WTC11 (cell line): ENCODE results near the gene CHMP1A. TPM values are rescaled to one million over a fixed set of nuclear protein-coding genes. Genes with fewer than 3 reads are reported as not detected.
A peak's percentile ranks its signal among the peaks of the same experiment; 100 is the strongest.

Experiments
- ATAC-seq: fragments of 200-7000 bp; cut with Tn5 transposase; 2 replicates; pipeline ENCODE4 v1.10.0; 2021; ENCODE audit warnings: mild to moderate bottlenecking, moderate library complexity
- CTCF ChIA-PET: fragments of 300-600 bp; sonication (Branson Sonifier 250); formaldehyde crosslinking; loops from one replicate; lab custom pipeline; 2021; ENCODE audit warnings: antibody characterized with exemption; lab: Charles Lee
- POLR2A ChIA-PET: fragments of 350-600 bp; sonication (Branson Sonifier 250); formaldehyde crosslinking; loops from one replicate; lab custom pipeline; 2021; ENCODE audit warnings: antibody characterized with exemption; lab: Charles Lee
- DNase-seq: peaks from one replicate; pipeline ENCODE4 v3.0.0; 2021; ENCODE audit warnings: low spot score
- H3K27ac Mint-ChIP-seq: 2 replicates; pipeline ENCODE4 v1.8.0; 2021; ENCODE audit warnings: mixed read lengths
- H3K27me3 Mint-ChIP-seq: 2 replicates; pipeline ENCODE4 v1.8.0; 2021; ENCODE audit warnings: low read depth, mild to moderate bottlenecking, moderate library complexity, mixed read lengths
- H3K36me3 Mint-ChIP-seq: 2 replicates; pipeline ENCODE4 v1.8.0; 2021; ENCODE audit warnings: mixed read lengths
- H3K4me1 Mint-ChIP-seq: 2 replicates; pipeline ENCODE4 v1.8.0; 2022; ENCODE audit warnings: mixed read lengths
- H3K4me3 Mint-ChIP-seq: 2 replicates; pipeline ENCODE4 v1.8.0; 2021; ENCODE audit warnings: mild to moderate bottlenecking, moderate library complexity, mixed read lengths
- H3K9me3 Mint-ChIP-seq: 2 replicates; pipeline ENCODE4 v1.8.0; 2021; ENCODE audit warnings: mixed read lengths
- CREM ChIP-seq: sonication (generic); formaldehyde crosslinking; IDR thresholded peaks from 2 replicates; pipeline ENCODE4 v1.8.1; 2022; ENCODE audit warnings: mild to moderate bottlenecking, missing genetic modification reagents, moderate library complexity
- ESRRA ChIP-seq: sonication (generic); formaldehyde crosslinking; IDR thresholded peaks from 2 replicates; pipeline ENCODE4 v1.8.1; 2022; ENCODE audit warnings: mild to moderate bottlenecking, missing genetic modification reagents, borderline replicate concordance
- ETV6 ChIP-seq: sonication (generic); formaldehyde crosslinking; IDR thresholded peaks from 2 replicates; pipeline ENCODE4 v1.8.1; 2022; ENCODE audit warnings: mild to moderate bottlenecking, missing genetic modification reagents
- HMGA2 ChIP-seq: fragments of 250-450 bp; sonication (Bioruptor Pico); IDR thresholded peaks from 2 replicates; pipeline ENCODE4 v1.4.0; 2021; ENCODE audit warnings: mild to moderate bottlenecking, moderate library complexity
- JAZF1 ChIP-seq: fragments of 250-450 bp; sonication (Bioruptor Pico); IDR thresholded peaks from 2 replicates; pipeline ENCODE4 v1.9.0; 2021; ENCODE audit warnings: moderate library complexity, mild to moderate bottlenecking, inconsistent platforms
- MYBL2 ChIP-seq: sonication (generic); formaldehyde crosslinking; IDR thresholded peaks from 2 replicates; pipeline ENCODE4 v1.8.1; 2023; ENCODE audit warnings: mild to moderate bottlenecking, moderate library complexity, missing genetic modification reagents
- PRRX2 ChIP-seq: fragments of 250-450 bp; sonication (Bioruptor Pico); IDR thresholded peaks from 2 replicates; pipeline ENCODE4 v1.8.0; 2021; ENCODE audit warnings: mild to moderate bottlenecking
- RELA ChIP-seq: sonication (generic); formaldehyde crosslinking; IDR thresholded peaks from 2 replicates; pipeline ENCODE4 v1.8.1; 2022; ENCODE audit warnings: missing genetic modification reagents, mild to moderate bottlenecking, borderline replicate concordance
- SOX15 ChIP-seq: fragments of 250-450 bp; sonication (Bioruptor Pico); IDR thresholded peaks from 2 replicates; pipeline ENCODE4 v1.9.0; 2021; ENCODE audit warnings: mild to moderate bottlenecking
- TP53 ChIP-seq: sonication (generic); formaldehyde crosslinking; IDR thresholded peaks from 2 replicates; pipeline ENCODE4 v1.8.1; 2023; ENCODE audit warnings: mild to moderate bottlenecking, missing genetic modification reagents
- ZNF121 ChIP-seq: sonication (generic); formaldehyde crosslinking; IDR thresholded peaks from 2 replicates; pipeline ENCODE4 v1.8.0; 2023; ENCODE audit warnings: missing genetic modification reagents
- ZNF138 ChIP-seq: sonication (generic); formaldehyde crosslinking; conservative IDR thresholded peaks from 2 replicates; pipeline ENCODE4 v1.8.1; 2022; ENCODE audit warnings: mild to moderate bottlenecking, moderate library complexity, missing genetic modification reagents
- ZNF671 ChIP-seq: fragments of 250-450 bp; sonication (Bioruptor Pico); IDR thresholded peaks from 2 replicates; pipeline ENCODE4 v1.8.0; 2021; ENCODE audit warnings: mild to moderate bottlenecking
- total RNA-seq: library from RNA; stranded (reverse); gene quantifications from 3 replicates; pipeline ENCODE4 v1.2.3, GENCODE V29; 2021
- TF ChIP-seq, protein P1 (sequence below): sonication (generic); formaldehyde crosslinking; IDR thresholded peaks from 2 replicates; pipeline ENCODE4 v1.8.1; 2022; ENCODE audit warnings: mild to moderate bottlenecking, missing genetic modification reagents, moderate library complexity, borderline replicate concordance
- TF ChIP-seq, protein P2 (sequence below): sonication (generic); formaldehyde crosslinking; IDR thresholded peaks from 2 replicates; pipeline ENCODE4 v1.8.1; 2022; ENCODE audit warnings: missing genetic modification reagents, borderline replicate concordance
- TF ChIP-seq, protein P3 (sequence below): sonication (generic); formaldehyde crosslinking; conservative IDR thresholded peaks from 2 replicates; pipeline ENCODE4 v1.8.1; 2023; ENCODE audit warnings: mild to moderate bottlenecking, low read depth, missing genetic modification reagents, moderate library complexity
- TF ChIP-seq, protein P4 (sequence below): fragments of 250-450 bp; sonication (Bioruptor Pico); IDR thresholded peaks from 2 replicates; pipeline ENCODE4 v1.9.0; 2021; ENCODE audit warnings: mild to moderate bottlenecking

Gene CHMP1A
- total RNA-seq, 1 experiment from 2014 or later = 76.0 TPM

DNA sequence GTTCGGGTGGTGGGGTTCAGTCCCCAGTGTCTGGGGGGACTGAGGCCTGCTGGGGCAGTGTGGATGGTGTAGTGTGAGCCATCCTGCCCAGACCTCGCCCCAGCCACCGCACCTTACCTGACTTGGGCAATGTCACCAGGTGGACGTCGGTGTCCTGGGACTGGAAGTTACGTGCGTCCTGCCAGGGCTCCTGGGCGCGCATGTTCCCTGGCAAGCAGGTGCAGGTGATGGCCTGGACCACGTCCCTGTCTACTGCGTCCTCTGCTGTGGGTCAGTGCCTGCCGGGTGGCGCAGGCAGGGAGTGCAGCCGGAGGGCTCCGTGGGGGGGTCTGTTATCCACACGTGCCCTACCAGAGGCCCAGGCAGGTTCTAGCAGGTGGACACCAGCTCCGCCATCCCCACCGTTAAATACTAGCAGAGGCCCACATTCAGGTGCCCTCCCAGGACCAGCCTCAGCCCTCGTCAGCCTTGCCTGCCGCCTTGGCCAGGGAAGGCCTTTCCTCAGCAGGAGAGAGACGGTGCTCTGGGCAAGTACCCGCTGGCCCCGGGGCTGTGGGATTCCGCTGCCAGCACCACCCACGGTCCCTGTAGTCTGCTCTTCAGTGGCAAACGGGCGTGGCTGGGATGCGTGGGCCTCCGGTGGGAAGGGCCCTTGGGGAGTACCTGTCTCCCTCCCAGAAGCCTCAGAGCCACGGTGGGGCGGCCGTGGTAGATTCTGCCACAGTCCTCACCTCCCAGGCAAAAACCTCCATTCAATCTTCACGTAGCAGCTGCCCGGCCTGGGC, 52.1 kb downstream of the CHMP1A start (continued):
- TF ChIP-seq PRRX2 (CRISPR knock-in tag) = no peak
- TF ChIP-seq, protein P1, sequence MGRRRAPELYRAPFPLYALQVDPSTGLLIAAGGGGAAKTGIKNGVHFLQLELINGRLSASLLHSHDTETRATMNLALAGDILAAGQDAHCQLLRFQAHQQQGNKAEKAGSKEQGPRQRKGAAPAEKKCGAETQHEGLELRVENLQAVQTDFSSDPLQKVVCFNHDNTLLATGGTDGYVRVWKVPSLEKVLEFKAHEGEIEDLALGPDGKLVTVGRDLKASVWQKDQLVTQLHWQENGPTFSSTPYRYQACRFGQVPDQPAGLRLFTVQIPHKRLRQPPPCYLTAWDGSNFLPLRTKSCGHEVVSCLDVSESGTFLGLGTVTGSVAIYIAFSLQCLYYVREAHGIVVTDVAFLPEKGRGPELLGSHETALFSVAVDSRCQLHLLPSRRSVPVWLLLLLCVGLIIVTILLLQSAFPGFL = no peak
- no peak for TF ChIP-seq SOX15 (CRISPR knock-in tag)
- no peak for TF ChIP-seq CREM (CRISPR knock-in tag)
- TF ChIP-seq, protein P2, sequence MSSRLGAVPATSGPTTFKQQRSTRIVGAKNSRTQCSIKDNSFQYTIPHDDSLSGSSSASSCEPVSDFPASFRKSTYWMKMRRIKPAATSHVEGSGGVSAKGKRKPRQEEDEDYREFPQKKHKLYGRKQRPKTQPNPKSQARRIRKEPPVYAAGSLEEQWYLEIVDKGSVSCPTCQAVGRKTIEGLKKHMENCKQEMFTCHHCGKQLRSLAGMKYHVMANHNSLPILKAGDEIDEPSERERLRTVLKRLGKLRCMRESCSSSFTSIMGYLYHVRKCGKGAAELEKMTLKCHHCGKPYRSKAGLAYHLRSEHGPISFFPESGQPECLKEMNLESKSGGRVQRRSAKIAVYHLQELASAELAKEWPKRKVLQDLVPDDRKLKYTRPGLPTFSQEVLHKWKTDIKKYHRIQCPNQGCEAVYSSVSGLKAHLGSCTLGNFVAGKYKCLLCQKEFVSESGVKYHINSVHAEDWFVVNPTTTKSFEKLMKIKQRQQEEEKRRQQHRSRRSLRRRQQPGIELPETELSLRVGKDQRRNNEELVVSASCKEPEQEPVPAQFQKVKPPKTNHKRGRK (CRISPR knock-in tag) = no peak
- TF ChIP-seq MYBL2 (CRISPR knock-in tag) = no peak
- TF ChIP-seq, protein P3, sequence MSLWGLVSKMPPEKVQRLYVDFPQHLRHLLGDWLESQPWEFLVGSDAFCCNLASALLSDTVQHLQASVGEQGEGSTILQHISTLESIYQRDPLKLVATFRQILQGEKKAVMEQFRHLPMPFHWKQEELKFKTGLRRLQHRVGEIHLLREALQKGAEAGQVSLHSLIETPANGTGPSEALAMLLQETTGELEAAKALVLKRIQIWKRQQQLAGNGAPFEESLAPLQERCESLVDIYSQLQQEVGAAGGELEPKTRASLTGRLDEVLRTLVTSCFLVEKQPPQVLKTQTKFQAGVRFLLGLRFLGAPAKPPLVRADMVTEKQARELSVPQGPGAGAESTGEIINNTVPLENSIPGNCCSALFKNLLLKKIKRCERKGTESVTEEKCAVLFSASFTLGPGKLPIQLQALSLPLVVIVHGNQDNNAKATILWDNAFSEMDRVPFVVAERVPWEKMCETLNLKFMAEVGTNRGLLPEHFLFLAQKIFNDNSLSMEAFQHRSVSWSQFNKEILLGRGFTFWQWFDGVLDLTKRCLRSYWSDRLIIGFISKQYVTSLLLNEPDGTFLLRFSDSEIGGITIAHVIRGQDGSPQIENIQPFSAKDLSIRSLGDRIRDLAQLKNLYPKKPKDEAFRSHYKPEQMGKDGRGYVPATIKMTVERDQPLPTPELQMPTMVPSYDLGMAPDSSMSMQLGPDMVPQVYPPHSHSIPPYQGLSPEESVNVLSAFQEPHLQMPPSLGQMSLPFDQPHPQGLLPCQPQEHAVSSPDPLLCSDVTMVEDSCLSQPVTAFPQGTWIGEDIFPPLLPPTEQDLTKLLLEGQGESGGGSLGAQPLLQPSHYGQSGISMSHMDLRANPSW (CRISPR knock-in tag) = no peak
- no peak for TF ChIP-seq HMGA2
- TF ChIP-seq ZNF671 (CRISPR knock-in tag) = no peak
- TF ChIP-seq, all 79 proteins: peak for 0

DNA sequence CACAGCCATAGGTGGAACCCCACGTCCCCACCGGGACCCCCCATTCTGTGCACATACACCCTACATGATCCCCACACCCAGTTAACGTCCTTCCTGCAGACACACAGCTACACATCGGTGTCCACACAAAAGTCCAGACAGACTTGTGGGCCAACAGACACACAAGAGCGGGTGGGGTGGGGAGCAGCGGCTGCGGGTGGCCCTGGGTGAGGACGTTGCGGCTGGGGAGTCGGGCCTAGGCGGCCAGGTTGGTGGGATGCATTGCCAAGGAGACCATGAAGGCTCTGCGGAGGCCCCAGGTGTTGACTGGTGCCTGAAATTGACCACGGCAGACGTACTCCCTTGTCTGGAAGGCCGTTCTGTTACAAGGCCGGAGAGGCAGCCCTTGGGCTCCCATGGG, 52.7 kb downstream of the CHMP1A start:
- no peak overlapping the region for H3K27ac Mint-ChIP-seq
- no peaks in the 10 kb centered on the region for H3K27me3 Mint-ChIP-seq
- no peaks in the 10 kb centered on the region for H3K36me3 Mint-ChIP-seq
- peaks cover 10% of the 10 kb centered on the region for H3K4me1 Mint-ChIP-seq
- TF ChIP-seq, protein P4, sequence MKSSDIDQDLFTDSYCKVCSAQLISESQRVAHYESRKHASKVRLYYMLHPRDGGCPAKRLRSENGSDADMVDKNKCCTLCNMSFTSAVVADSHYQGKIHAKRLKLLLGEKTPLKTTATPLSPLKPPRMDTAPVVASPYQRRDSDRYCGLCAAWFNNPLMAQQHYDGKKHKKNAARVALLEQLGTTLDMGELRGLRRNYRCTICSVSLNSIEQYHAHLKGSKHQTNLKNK (CRISPR knock-in tag) = no peak
- TF ChIP-seq TP53 (no peak), ETV6 (CRISPR knock-in tag) (no peak), ZNF121 (CRISPR knock-in tag) (no peak), JAZF1 (CRISPR knock-in tag) (no peak), ESRRA (CRISPR knock-in tag) (no peak)
- no peak for DNase-seq
- POLR2A ChIA-PET = no interaction called here
- ATAC-seq = no peak
- H3K9me3 Mint-ChIP-seq = no peaks in the 10 kb centered on the region
- CTCF ChIA-PET = interaction anchor here (0.6 kb wide), 1 partner anchor 11 kb away, joined by 3 read pairs; no protein-coding TSS in a partner anchor
- H3K4me3 Mint-ChIP-seq = no peak overlapping the region

DNA sequence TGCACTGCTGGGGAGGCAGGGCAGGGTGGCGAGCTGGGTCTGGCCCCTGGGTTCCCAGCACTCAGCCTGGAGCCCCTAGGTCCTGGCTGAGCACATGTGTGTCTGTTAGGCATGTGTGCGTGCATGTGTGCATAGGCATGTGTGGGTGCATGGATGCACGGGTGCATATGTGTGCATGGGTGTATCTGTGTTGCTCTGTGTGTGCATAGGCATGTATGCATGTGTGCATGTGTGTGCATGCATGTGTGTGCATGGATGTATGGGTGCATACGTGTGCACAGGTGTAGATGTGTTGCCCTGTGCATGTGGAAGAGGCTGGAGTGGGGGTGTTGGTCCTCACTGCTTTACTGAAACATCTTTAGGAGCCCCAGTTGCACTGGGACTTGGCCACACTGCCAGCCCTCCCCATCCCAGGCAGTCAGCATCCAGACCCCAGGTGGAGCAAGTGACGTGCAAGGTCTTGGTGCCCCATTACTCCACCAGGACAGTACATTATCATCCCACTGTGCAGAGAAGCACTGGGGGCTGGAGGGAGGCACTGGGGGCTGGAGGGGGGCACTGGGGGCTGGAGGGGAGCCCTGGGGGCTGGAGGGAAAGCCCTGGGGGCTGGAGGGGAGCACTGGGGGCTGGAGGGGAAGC, 54.4 kb downstream of the CHMP1A start:
- Mint-ChIP-seq H3K9me3 (no peaks in the 10 kb centered on the region), H3K4me1 (peaks cover 13% of the 10 kb centered on the region), H3K27me3 (no peaks in the 10 kb centered on the region), H3K4me3 (no peak overlapping the region), H3K27ac (0 out of 2 replicates have a peak overlapping the region, but pooled peaks have one; percentile 9), H3K36me3 (no peaks in the 10 kb centered on the region)
- ATAC-seq (no peak), DNase-seq (no peak)
- ChIA-PET POLR2A (interaction anchor here (0.6 kb wide), 1 partner anchor 1826 kb away, joined by 9 read pairs; no protein-coding TSS in a partner anchor), CTCF (interaction anchor here (0.6 to 4.5 kb wide), 6 partner anchors 13 to 68 kb away, joined by 3 to 79 read pairs (median 8); partner anchors contain the start of gene DPEP1)
- TF ChIP-seq JAZF1 (CRISPR knock-in tag) (no peak), HMGA2 (no peak), RELA (CRISPR knock-in tag) (no peak), ZNF138 (CRISPR knock-in tag) (no peak)
